Tibial nerve (tissue), 4 donors: ENCODE results near the gene TUBB1.

Experiments used
- EP300 ChIP-seq, 2 donors: sonication (generic); formaldehyde crosslinking; IDR thresholded peaks; one replicate each; pipeline ENCODE4 v1.6.1; 2017; ENCODE audit warnings: antibody characterized with exemption in 2 of 2, mild to moderate bottlenecking in 1 of 2
- TF ChIP-seq, protein P1 (sequence below), 5 experiments: fragments of 200-600 bp in 3 of 5; fragments of 450-650 bp in 2 of 5; sonication (generic) in 3 of 5; IDR thresholded peaks; one replicate each; pipeline ENCODE4 v1.5.1; 2016 to 2019; ENCODE audit warnings: antibody characterized with exemption in 5 of 5, mild to moderate bottlenecking in 3 of 5, moderate library complexity in 2 of 5

DNA sequence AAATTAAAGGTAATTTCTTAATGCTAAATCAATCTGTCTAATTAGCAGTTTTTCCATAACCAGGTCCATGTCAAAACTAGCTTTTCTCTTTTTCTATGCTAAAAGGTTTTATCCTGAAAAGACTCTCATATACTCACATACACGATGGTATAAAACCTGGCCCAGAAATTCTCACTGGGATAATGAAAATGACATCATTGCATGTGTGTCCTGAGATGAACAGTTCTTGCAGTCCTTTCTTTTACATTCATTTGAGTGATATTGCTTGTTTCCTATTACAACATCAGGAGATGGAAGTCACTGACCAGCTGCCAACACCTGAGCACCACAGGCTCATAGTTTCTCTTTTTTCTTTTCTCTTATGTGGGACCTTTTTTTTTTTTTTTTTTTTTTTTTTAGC, 31.2 kb downstream of the TUBB1 start:
- TF ChIP-seq, protein P1, sequence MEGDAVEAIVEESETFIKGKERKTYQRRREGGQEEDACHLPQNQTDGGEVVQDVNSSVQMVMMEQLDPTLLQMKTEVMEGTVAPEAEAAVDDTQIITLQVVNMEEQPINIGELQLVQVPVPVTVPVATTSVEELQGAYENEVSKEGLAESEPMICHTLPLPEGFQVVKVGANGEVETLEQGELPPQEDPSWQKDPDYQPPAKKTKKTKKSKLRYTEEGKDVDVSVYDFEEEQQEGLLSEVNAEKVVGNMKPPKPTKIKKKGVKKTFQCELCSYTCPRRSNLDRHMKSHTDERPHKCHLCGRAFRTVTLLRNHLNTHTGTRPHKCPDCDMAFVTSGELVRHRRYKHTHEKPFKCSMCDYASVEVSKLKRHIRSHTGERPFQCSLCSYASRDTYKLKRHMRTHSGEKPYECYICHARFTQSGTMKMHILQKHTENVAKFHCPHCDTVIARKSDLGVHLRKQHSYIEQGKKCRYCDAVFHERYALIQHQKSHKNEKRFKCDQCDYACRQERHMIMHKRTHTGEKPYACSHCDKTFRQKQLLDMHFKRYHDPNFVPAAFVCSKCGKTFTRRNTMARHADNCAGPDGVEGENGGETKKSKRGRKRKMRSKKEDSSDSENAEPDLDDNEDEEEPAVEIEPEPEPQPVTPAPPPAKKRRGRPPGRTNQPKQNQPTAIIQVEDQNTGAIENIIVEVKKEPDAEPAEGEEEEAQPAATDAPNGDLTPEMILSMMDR (IDR thresholded peaks at IDR 0.05) = no peak
- no peak for TF ChIP-seq EP300 (IDR thresholded peaks at IDR 0.05)
